ENCODE data around the gene GPR161.
"Not testable (repeated sequence)": the region's sequence is repeated elsewhere in the genome, so short reads cannot be mapped to it uniquely, and the experiment has no call there.

The GPR161 gene

GRCh38 chr1:168065506-168065905 lies 71.2 kb downstream of the GPR161 start:
- no peak overlapping the region for H3K4me3 ChIP-seq (ENCODE audit: low read depth, low read length)
- DNase-seq (ENCODE audit: low read depth), result no peak

GRCh38 chr1:168064216-168064615 lies 72.5 kb downstream of the GPR161 start:
- DNase-seq (ENCODE audit: low read depth), result no peak
- TF ChIP-seq, protein P1, sequence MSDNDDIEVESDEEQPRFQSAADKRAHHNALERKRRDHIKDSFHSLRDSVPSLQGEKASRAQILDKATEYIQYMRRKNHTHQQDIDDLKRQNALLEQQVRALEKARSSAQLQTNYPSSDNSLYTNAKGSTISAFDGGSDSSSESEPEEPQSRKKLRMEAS (IDR thresholded peaks at IDR 0.05; ENCODE audit: low read depth, low read length), result no peak
- no peak for TF ChIP-seq POLR2A (IDR thresholded peaks at IDR 0.05; ENCODE audit: extremely low read depth, insufficient read length)
- TF ChIP-seq, protein P2, sequence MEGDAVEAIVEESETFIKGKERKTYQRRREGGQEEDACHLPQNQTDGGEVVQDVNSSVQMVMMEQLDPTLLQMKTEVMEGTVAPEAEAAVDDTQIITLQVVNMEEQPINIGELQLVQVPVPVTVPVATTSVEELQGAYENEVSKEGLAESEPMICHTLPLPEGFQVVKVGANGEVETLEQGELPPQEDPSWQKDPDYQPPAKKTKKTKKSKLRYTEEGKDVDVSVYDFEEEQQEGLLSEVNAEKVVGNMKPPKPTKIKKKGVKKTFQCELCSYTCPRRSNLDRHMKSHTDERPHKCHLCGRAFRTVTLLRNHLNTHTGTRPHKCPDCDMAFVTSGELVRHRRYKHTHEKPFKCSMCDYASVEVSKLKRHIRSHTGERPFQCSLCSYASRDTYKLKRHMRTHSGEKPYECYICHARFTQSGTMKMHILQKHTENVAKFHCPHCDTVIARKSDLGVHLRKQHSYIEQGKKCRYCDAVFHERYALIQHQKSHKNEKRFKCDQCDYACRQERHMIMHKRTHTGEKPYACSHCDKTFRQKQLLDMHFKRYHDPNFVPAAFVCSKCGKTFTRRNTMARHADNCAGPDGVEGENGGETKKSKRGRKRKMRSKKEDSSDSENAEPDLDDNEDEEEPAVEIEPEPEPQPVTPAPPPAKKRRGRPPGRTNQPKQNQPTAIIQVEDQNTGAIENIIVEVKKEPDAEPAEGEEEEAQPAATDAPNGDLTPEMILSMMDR (IDR thresholded peaks at IDR 0.05; ENCODE audit: low read depth, low read length), result no peak
- H3K4me3 ChIP-seq (ENCODE audit: low read depth, low read length), result no peak overlapping the region

More at GRCh38 chr1:168065506-168065905, 71.2 kb downstream of the GPR161 start:
- TF ChIP-seq POLR2A (IDR thresholded peaks at IDR 0.05; ENCODE audit: extremely low read depth, insufficient read length) (no peak), MYC (IDR thresholded peaks at IDR 0.05; ENCODE audit: low read depth, low read length) (no peak)
- TF ChIP-seq, protein P1 (IDR thresholded peaks at IDR 0.05; ENCODE audit: low read depth, low read length), result no peak
- TF ChIP-seq, protein P2 (IDR thresholded peaks at IDR 0.05; ENCODE audit: low read depth, low read length), result no peak

DNA sequence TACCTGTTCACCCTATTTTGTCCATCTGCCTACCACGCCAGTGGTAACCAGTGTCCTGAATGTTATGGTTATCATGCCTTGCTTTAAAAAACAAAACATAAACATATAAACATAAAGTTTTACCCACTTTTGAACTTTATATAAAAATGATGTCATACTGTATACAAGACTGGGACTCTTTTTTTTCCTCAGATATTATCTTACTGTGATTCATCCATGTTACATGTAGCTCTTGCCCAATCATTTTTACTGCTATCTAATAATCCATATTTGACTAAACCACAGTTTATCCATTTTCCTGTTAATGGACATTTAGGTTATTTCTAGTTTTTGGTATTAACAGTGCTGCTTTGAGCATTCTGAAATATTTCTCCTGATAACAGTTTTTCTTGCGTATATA lies 78.8 kb downstream of the GPR161 start:
- no peak overlapping the region for H3K4me3 ChIP-seq (ENCODE audit: low read depth, low read length)
- TF ChIP-seq MYC (IDR thresholded peaks at IDR 0.05; ENCODE audit: low read depth, low read length) (no peak), POLR2A (IDR thresholded peaks at IDR 0.05; ENCODE audit: extremely low read depth, insufficient read length) (no peak)
- TF ChIP-seq, protein P2 (IDR thresholded peaks at IDR 0.05; ENCODE audit: low read depth, low read length), result no peak
- TF ChIP-seq, protein P1 (IDR thresholded peaks at IDR 0.05; ENCODE audit: low read depth, low read length), result no peak
- DNase-seq (ENCODE audit: low read depth), result no peak

DNA sequence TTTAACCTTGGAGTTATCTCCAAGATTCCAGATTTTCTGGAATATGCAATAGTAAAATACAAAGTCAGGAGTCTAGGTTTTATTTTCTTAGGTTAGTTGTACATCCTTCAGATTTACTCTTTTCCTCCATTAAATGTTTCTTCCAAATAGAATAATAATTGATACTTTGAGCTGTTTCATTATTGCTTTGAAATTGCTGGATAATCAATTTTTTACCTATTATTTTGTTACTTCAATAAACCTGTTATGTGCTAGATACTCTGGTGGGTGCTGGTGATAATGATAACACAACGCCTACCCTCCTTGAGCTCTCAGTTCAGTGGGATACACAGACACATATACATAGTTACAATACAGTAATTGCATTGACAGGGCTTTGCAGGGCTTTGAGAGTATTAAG lies 79.4 kb downstream of the GPR161 start:
- no peak for DNase-seq (ENCODE audit: low read depth)
- no peak overlapping the region for H3K4me3 ChIP-seq (ENCODE audit: low read depth, low read length)
- TF ChIP-seq, protein P1 (IDR thresholded peaks at IDR 0.05; ENCODE audit: low read depth, low read length), result no peak
- TF ChIP-seq POLR2A (IDR thresholded peaks at IDR 0.05; ENCODE audit: extremely low read depth, insufficient read length) (no peak), MYC (IDR thresholded peaks at IDR 0.05; ENCODE audit: low read depth, low read length) (no peak)
- TF ChIP-seq, protein P2 (IDR thresholded peaks at IDR 0.05; ENCODE audit: low read depth, low read length), result no peak

- not testable (repeated sequence) for H3K4me3 ChIP-seq (ENCODE audit: low read depth, low read length)
Observed at GRCh38 chr1:168056152-168056551, 80.6 kb downstream of the GPR161 start.

GRCh38 chr1:168054117-168054516 lies 82.6 kb downstream of the GPR161 start:
- DNase-seq (ENCODE audit: low read depth), result peak; percentile 13
- TF ChIP-seq POLR2A (IDR thresholded peaks at IDR 0.05; ENCODE audit: extremely low read depth, insufficient read length), result no peak
- TF ChIP-seq, protein P1 (IDR thresholded peaks at IDR 0.05; ENCODE audit: low read depth, low read length), result no peak
- TF ChIP-seq, protein P2 (IDR thresholded peaks at IDR 0.05; ENCODE audit: low read depth, low read length), result no peak
- no peak for TF ChIP-seq MYC (IDR thresholded peaks at IDR 0.05; ENCODE audit: low read depth, low read length)
- H3K4me3 ChIP-seq (ENCODE audit: low read depth, low read length), result no peak overlapping the region

More at GRCh38 chr1:168056152-168056551, 80.6 kb downstream of the GPR161 start:
- not testable (repeated sequence) for DNase-seq (ENCODE audit: low read depth)

Data from NB4 (cell line).